Kidney epithelial cell (primary cell): ENCODE results near the gene FAS. TPM values are rescaled to one million over a fixed set of nuclear protein-coding genes. Genes with fewer than 3 reads are reported as not detected.

ENCODE experiments used
- DNase-seq: peaks from one replicate; pipeline ENCODE4 v3.0.0-alpha.2; 2010; ENCODE audit warnings: low read depth
- H3K27me3 ChIP-seq: 2 replicates; pipeline ENCODE4 v1.6.0; 2011; ENCODE audit warnings: low read length; ENCODE audit not compliant: control insufficient read depth, insufficient read depth
- H3K36me3 ChIP-seq: 2 replicates; pipeline ENCODE4 v1.5.1; 2011; ENCODE audit warnings: low read length; ENCODE audit not compliant: control insufficient read depth, insufficient read depth
- H3K4me3 ChIP-seq: 2 replicates; pipeline ENCODE4 v1.5.1; 2011; ENCODE audit warnings: low read depth, mild to moderate bottlenecking, control low read depth, low read length
- CTCF ChIP-seq: IDR thresholded peaks from 2 replicates; pipeline ENCODE4 v1.5.1; 2011; ENCODE audit warnings: mild to moderate bottlenecking, moderate library complexity, low read length, control low read depth, inconsistent platforms; ENCODE audit not compliant: insufficient read depth, poor library complexity, severe bottlenecking
- total RNA-seq: library from RNA; depleted of rRNA; stranded (reverse); fragments of >200 nt; gene quantifications from 2 replicates; pipeline ENCODE4 v1.2.3, GENCODE V29; 2015

The FAS gene
- total RNA-seq, 1 donor from 2014 or later: 41.1 TPM

- no peaks in the 10 kb centered on the region for H3K36me3 ChIP-seq
- no peaks in the 10 kb centered on the region for H3K27me3 ChIP-seq
- TF ChIP-seq CTCF: no peak
- no peak for DNase-seq
- no peak overlapping the region for H3K4me3 ChIP-seq
Observed at GRCh38 chr10:88946965-88947590, 43.5 kb upstream of the FAS start.

- no peak overlapping the region for H3K4me3 ChIP-seq
- no peaks in the 10 kb centered on the region for H3K36me3 ChIP-seq
- TF ChIP-seq CTCF: no peak
- no peaks in the 10 kb centered on the region for H3K27me3 ChIP-seq
- DNase-seq: no peak
Observed at GRCh38 chr10:88949051-88949450, 41.5 kb upstream of the FAS start.

DNA sequence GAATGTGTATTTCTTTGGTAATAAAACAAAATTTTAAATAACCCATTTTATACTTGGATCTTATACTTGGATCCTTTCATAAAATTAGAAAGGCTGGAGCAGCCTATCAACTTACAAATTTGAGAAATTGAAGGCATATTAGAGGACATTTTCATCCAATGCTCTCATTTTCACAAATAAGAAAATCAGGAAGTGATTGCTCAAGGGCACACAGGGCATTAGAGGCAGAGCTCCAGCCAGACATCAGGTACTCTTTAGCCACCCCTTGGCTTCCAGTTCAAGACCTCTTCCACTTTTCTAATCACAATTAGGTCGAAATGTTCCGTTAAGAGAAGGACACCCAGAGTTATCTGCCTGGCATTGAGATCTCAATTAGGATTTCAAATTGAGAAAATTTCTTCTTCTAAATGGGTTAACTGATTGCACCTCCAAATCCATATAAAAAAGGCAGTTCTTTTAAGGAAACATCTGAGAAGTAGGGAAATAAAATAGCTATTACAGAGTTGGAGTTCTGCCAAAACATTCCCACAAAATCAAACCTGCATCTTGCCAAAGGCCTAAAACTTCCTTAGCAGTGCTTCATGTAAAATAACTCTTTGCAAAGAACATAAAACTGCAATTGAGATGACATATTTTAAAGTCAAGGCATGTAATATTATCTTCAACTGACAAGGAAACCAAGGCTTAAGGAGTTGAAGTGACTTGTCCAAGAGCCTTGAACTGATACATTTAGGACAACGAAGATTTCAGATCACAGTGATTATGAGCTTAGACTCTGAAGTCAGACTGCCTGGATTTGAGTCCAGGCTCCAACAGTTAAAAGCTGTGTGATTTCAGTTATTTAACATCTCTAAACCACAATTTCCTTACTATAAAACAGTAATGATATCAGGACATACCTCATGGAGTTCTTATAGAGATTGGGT lies 40.4 kb upstream of the FAS start:
- no peak for DNase-seq
- Histone ChIP-seq H3K4me3 (no peak overlapping the region), H3K27me3 (no peaks in the 10 kb centered on the region), H3K36me3 (no peaks in the 10 kb centered on the region)
- no peak for TF ChIP-seq CTCF

- H3K4me3 ChIP-seq: no peak within 1 kb of the TSS
- no peak for DNase-seq
- TF ChIP-seq CTCF: no peak
Observed at GRCh38 chr10:88952647-88953111, 37.9 kb upstream of the FAS start, which contains the start of gene ACTA2. Gene ACTA2 (minus strand): TSS chr10:88952773. CDS start chr10:88948930, 3,843 bp downstream.

GRCh38 chr10:88953662-88954061 lies 36.9 kb upstream of the FAS start:
- no peaks in the 10 kb centered on the region for H3K36me3 ChIP-seq
- DNase-seq: no peak
- no peak overlapping the region for H3K4me3 ChIP-seq
- H3K27me3 ChIP-seq: no peaks in the 10 kb centered on the region
- no peak for TF ChIP-seq CTCF

More at GRCh38 chr10:88952647-88953111, 37.9 kb upstream of the FAS start, which contains the start of gene ACTA2:
- no peaks in the 10 kb centered on the region for H3K27me3 ChIP-seq
- no peaks in the 10 kb centered on the region for H3K36me3 ChIP-seq
